NB4 (cell line): Measurements from ENCODE around the gene MGLL.

Source experiments
- DNase-seq: peaks from one replicate; pipeline ENCODE4 v3.0.0; 2010; ENCODE audit warnings: low read depth
- H3K4me3 ChIP-seq: one replicate; pipeline ENCODE4 v1.5.1; 2011; ENCODE audit warnings: mild to moderate bottlenecking, low read depth, low read length, moderate library complexity
- MYC ChIP-seq: IDR thresholded peaks from 2 replicates; pipeline ENCODE4 v1.6.1; 2011; ENCODE audit warnings: low read depth, low read length
- POLR2A ChIP-seq: IDR thresholded peaks from 2 replicates; pipeline ENCODE4 v1.6.1; 2011; ENCODE audit warnings: mild to moderate bottlenecking; ENCODE audit not compliant: insufficient read length; ENCODE audit errors: extremely low read depth
- TF ChIP-seq, protein P1 (sequence below): IDR thresholded peaks from one replicate; pipeline ENCODE4 v1.5.1; 2012; ENCODE audit warnings: low read depth, low read length
- TF ChIP-seq, protein P2 (sequence below): IDR thresholded peaks from 2 replicates; pipeline ENCODE4 v1.6.1; 2011; ENCODE audit warnings: low read depth, low read length

The MGLL gene

DNA sequence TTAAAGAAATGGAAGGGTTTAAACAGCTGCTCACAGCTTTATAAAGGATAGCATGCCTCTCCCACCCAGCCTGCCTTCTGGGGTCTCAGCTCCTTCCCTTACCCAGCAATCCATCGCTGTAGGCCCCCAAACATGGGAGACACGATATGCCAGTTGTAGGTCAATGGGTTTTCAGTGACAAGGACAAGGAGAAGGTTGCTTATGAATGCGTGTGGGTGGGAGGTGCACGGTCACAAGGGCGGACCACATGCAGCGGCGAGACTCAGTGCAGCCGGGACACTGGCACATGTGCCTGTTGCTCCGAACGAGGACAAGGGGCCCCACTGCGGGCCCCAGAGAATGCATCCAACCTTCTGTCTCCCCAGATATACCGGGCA, 67.0 kb downstream of the MGLL start:
- TF ChIP-seq, protein P1, sequence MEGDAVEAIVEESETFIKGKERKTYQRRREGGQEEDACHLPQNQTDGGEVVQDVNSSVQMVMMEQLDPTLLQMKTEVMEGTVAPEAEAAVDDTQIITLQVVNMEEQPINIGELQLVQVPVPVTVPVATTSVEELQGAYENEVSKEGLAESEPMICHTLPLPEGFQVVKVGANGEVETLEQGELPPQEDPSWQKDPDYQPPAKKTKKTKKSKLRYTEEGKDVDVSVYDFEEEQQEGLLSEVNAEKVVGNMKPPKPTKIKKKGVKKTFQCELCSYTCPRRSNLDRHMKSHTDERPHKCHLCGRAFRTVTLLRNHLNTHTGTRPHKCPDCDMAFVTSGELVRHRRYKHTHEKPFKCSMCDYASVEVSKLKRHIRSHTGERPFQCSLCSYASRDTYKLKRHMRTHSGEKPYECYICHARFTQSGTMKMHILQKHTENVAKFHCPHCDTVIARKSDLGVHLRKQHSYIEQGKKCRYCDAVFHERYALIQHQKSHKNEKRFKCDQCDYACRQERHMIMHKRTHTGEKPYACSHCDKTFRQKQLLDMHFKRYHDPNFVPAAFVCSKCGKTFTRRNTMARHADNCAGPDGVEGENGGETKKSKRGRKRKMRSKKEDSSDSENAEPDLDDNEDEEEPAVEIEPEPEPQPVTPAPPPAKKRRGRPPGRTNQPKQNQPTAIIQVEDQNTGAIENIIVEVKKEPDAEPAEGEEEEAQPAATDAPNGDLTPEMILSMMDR = no peak
- TF ChIP-seq, protein P2, sequence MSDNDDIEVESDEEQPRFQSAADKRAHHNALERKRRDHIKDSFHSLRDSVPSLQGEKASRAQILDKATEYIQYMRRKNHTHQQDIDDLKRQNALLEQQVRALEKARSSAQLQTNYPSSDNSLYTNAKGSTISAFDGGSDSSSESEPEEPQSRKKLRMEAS = no peak
- TF ChIP-seq MYC (no peak), POLR2A (no peak)
- H3K4me3 ChIP-seq = no peak overlapping the region
- DNase-seq = no peak

DNA sequence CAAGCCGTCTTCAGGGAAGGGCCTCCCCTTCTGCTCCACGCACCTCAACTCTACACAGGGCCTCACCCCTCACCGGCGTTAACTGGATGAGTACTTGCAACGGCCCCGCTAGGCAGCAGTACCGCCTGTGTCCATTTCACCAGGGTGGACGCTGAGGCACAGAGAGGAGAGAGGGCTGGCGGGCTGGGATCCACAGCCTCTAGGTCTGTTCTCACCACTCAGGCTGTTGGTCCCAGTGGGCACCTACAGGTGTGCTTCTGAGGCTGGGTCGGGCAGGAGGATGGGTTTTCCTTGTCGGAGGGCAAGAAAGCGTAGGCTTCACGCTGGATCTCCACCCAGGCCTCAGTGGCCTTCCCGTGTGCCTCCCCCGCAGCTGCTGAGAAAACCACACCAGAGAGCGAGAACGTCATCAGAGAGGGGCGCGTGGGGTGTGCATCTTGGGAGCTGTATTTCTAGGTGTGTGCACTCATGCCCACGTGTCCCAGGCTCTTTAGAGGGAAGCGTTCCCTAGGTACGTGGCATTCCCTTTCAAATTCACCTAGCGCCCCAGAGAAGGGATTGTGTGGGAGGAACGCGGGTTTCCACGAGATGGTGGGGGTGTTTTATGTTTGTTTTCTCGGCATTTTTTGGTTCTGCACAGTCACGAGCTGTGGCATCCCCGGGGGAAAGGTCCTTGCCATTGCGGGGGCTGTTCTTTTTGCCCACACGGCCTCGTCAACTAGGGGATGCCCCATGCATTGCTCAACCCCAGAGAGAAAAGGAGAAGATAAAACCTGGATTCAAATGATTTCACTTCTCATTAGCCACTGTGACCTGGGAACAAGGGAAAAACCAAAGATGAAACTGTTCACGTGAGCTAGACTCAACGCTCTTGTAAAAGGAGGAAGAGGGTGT, 67.7 kb downstream of the MGLL start:
- no peak for TF ChIP-seq POLR2A
- no peak for TF ChIP-seq MYC
- TF ChIP-seq, protein P1 = no peak
- TF ChIP-seq, protein P2 = peak; percentile 48
- no peak overlapping the region for H3K4me3 ChIP-seq
- DNase-seq = peak; percentile 71

DNA sequence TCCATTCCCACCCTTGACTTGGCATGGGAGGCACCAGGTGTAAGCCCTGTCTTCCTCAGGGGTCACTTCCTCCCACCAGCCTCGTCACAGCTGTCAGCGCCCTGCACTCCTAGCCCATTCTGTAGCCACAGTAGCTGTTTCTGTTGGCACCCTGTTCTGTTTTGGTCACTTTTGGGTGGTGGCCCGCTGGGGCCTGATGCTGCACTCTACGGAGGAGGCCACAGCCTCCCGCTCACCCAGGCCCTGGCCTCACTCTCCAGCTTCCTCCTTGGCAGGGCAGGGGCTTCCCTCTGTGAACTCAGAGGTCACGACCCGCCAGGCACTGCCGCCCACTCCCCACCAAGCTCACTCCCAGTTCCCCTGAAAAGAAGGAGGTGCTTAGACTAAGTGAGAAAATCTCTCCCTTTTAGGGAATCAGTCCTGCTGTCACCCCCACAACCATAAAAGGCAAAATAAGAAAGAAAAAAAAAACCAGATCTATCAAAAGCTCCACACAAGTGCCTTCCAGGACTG, 68.4 kb downstream of the MGLL start:
- DNase-seq = peak; percentile 46
- TF ChIP-seq, protein P2 = no peak
- TF ChIP-seq, protein P1 = no peak
- TF ChIP-seq POLR2A (no peak), MYC (no peak)
- no peak overlapping the region for H3K4me3 ChIP-seq

DNA sequence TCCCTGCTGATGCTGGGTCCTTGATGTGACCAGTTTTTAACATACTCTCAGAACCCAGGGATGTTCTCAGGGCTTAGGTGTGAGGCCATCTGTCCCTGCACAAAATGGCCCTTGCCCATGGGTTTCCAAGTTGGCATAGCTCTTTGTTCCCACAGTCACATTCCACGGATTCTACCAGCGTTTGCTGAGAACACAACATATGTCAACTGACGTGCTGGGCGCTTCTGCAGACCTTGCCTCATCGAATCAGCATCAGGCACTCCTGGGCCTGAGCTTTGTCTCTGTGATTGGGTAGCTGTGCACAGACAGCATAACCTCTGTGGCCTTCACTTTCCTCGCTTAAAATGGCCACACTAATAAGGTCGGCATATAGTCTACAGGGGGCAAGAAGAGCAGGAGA, 69.0 kb downstream of the MGLL start:
- TF ChIP-seq, protein P2 = no peak
- TF ChIP-seq POLR2A = no peak
- no peak for TF ChIP-seq MYC
- TF ChIP-seq, protein P1 = no peak
- no peak for DNase-seq

DNA sequence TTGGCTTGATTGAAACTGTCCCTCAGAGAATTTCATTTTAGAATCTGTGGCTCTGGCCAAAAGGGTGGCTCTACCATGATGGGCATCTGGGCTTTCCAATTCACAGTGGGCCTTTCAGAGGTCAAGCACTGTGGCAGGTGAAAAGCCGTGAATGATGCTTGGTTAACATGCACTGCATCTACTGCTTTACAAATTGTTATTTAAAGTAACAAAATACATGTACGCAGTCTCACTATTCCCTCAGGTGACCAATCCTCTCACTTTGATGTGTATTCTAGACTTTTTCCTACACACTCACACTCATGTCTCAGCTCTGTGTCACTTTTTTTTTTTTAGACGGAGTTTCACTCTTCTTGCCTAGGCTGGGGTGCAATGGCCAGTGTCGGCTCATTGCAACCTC, 70.5 kb downstream of the MGLL start:
- H3K4me3 ChIP-seq = no peak overlapping the region
- DNase-seq = no peak
- TF ChIP-seq, protein P1 = no peak
- TF ChIP-seq, protein P2 = no peak
- TF ChIP-seq POLR2A = no peak
- no peak for TF ChIP-seq MYC

More for the DNA sequence above, 69.0 kb downstream of the MGLL start:
- no peak overlapping the region for H3K4me3 ChIP-seq
